Small intestine (tissue), 7 donors: Measurements from ENCODE around the gene FRY. TPM values are rescaled to one million over a fixed set of nuclear protein-coding genes. Genes with fewer than 3 reads are reported as not detected.

Experiments
- DNase-seq, 2 donors: peaks; one replicate each; pipeline versions ENCODE4 v3.0.0 to v3.0.0-alpha.2; 2013
- FAIRE-seq: peaks from 2 replicates; lab custom pipeline; 2012; peaks lifted over from hg19 to GRCh38; lab: Jason Lieb, UNC
- H3K27ac ChIP-seq, 3 donors: one replicate each; pipeline ENCODE4 v1.5.1; 2013; ENCODE audit warnings: low read length in 2 of 3, mild to moderate bottlenecking in 2 of 3, control low read depth in 1 of 3, inconsistent platforms in 1 of 3, low read depth in 1 of 3, moderate library complexity in 1 of 3
- H3K27me3 ChIP-seq, 3 donors: one replicate each; pipeline ENCODE4 v1.6.1; 2013; ENCODE audit warnings: low read length in 3 of 3, inconsistent platforms in 1 of 3; ENCODE audit not compliant: control insufficient read depth in 3 of 3, insufficient read depth in 3 of 3
- H3K36me3 ChIP-seq, 3 donors: one replicate each; pipeline ENCODE4 v1.6.1; 2013; ENCODE audit warnings: low read length in 3 of 3, inconsistent platforms in 1 of 3, low read depth in 1 of 3, mild to moderate bottlenecking in 1 of 3, moderate library complexity in 1 of 3; ENCODE audit not compliant: control insufficient read depth in 3 of 3, insufficient read depth in 2 of 3
- H3K4me1 ChIP-seq, 3 donors: one replicate each; pipeline ENCODE4 v1.6.1; 2013; ENCODE audit warnings: low read length in 2 of 3, inconsistent platforms in 1 of 3, low read depth in 1 of 3, mild to moderate bottlenecking in 1 of 3, moderate library complexity in 1 of 3; ENCODE audit not compliant: control insufficient read depth in 3 of 3, insufficient read depth in 2 of 3
- H3K4me3 ChIP-seq, 3 donors: one replicate each; pipeline ENCODE4 v1.5.1; 2013; ENCODE audit warnings: low read length in 3 of 3, control low read depth in 1 of 3, inconsistent platforms in 1 of 3, low read depth in 1 of 3, mild to moderate bottlenecking in 1 of 3, moderate library complexity in 1 of 3
- H3K9me3 ChIP-seq, 2 donors: one replicate each; pipeline ENCODE4 v1.6.1; 2013; ENCODE audit warnings: low read depth in 1 of 2, low read length in 1 of 2; ENCODE audit not compliant: control insufficient read depth in 2 of 2, insufficient read depth in 1 of 2
- WGBS, 3 donors: extraction: QIAGEN DNeasy Blood & Tissue Kit; methylation state at CpG; one replicate each; pipeline ENCODE4 v1.1.7; 2013; 5-methylcytosine and 5-hydroxymethylcytosine counted together
- polyA plus RNA-seq, 4 donors: library from polyadenylated mRNA; stranded (reverse) in 3 of 4; unstranded in 1 of 4; fragments of 200-250 nt in 3 of 4; fragments of 120-200 nt in 1 of 4; gene quantifications; one replicate each; pipeline versions ENCODE4 v1.2.1 to v1.2.3, GENCODE V29; 2013
- donor health status: healthy with polysubstance abuse.
- donor health status: control.
- donor health status: control.
- donor health status: Bipolar disorder and iron deficiency.
- donor health status: healthy.

Gene FRY
- polyA plus RNA-seq, 4 donors: 2.0 to 13.6 (median 3.6) TPM

DNA sequence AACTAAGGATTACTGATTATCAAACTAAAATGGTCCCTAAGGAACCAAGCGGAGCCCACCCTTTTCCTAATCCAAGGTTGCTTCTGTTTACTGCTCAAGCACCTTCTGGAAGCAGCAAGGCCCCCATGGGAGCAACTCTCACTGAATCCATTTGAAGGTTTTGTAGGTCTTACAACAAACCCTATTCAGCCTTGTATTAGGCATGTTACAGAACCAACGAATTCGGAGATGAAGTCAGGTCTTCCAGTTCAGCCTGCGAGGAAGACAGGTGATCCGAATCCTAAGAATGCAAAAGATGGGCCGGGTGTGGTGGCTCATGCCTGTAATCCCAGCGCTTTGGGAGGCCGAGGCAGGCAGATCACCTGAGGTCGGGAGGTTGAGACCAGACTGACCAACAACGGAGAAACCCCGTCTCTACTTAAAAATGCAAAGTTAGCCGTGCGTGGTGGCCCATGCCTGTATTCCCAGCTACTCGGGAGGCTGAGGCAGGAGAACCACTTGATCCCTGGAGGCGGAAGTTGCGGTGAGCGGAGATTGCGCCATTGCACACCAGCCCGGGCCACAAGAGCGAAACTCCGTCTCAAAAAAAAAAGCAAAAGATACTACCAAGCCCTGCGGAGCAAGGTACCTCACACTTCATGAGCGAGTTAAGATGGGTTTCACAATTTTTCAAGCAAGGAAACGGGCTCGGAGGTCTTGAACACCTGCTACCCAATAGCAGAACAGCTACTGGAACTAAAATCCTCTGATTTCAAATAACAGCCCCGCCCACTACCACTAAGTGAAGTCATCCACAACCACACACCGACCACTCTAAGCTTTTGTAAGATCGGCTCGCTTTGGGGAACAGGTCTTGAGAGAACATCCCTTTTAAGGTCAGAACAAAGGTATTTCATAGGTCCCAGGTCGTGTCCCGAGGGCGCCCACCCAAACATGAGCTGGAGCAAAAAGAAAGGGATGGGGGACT lies 283.0 kb downstream of the FRY start:
- Histone ChIP-seq H3K4me3 (peak overlapping the region; percentile 24 to 93 (median 72)), H3K4me1 (peaks cover 0 to 3% (median 0%) of the 10 kb centered on the region in 3 donors), H3K27ac (peak overlapping the region; percentile 81 to 99 (median 95)), H3K27me3 (no peaks in the 10 kb centered on the region), H3K36me3 (no peaks in the 10 kb centered on the region), H3K9me3 (no peaks in the 10 kb centered on the region)
- DNase-seq: peak in 1 of 2 donors; percentile 31
- WGBS, 3 donors: 74 to 82% (median 80%) methylated on average over 32 of the region's 32 CpGs
- FAIRE-seq: no peak

DNA sequence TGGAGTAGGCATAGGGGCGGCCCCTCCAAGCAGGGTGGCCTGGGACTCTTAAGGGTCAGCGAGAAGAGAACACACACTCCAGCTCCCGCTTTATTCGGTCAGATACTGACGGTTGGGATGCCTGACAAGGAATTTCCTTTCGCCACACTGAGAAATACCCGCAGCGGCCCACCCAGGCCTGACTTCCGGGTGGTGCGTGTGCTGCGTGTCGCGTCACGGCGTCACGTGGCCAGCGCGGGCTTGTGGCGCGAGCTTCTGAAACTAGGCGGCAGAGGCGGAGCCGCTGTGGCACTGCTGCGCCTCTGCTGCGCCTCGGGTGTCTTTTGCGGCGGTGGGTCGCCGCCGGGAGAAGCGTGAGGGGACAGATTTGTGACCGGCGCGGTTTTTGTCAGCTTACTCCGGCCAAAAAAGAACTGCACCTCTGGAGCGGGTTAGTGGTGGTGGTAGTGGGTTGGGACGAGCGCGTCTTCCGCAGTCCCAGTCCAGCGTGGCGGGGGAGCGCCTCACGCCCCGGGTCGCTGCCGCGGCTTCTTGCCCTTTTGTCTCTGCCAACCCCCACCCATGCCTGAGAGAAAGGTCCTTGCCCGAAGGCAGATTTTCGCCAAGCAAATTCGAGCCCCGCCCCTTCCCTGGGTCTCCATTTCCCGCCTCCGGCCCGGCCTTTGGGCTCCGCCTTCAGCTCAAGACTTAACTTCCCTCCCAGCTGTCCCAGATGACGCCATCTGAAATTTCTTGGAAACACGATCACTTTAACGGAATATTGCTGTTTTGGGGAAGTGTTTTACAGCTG lies 283.9 kb downstream of the FRY start, which contains the start of the genes BRCA2 and ZAR1L:
Gene BRCA2 (plus strand): TSS at position 271 of the 790 bp plus-strand sequence. CDS start 953 bp downstream, outside the sequence.
Gene ZAR1L (minus strand): TSS at position 126 of the 790 bp plus-strand sequence. CDS start 3,438 bp downstream, outside the sequence.
- no peaks in the 10 kb centered on the region for H3K9me3 ChIP-seq
- no peak for FAIRE-seq
- peak; percentile 89 to 96 for DNase-seq
- peak within 1 kb of the TSS; percentile 81 to 99 (median 95) for H3K27ac ChIP-seq
- H3K4me1 ChIP-seq: peaks cover 0 to 3% (median 0%) of the 10 kb centered on the region in 3 donors
- H3K36me3 ChIP-seq: no peaks in the 10 kb centered on the region
- H3K27me3 ChIP-seq: no peaks in the 10 kb centered on the region
- H3K4me3 ChIP-seq: peak within 1 kb of the TSS; percentile 72 to 93 (median 83)
- 0 to 1% (median 0%) methylated on average over 59 to 60 of the region's 60 CpGs for WGBS, 3 donors

GRCh38 chr13:32316028-32316339 lies 284.4 kb downstream of the FRY start:
- H3K4me1 ChIP-seq: peaks cover 0 to 3% (median 0%) of the 10 kb centered on the region in 3 donors
- H3K4me3 ChIP-seq: peak overlapping the region; percentile 72 to 93 (median 83)
- H3K9me3 ChIP-seq: no peaks in the 10 kb centered on the region
- FAIRE-seq (no peak), DNase-seq (no peak)
- 0 to 1% (median 0%) methylated on average over 13 of the region's 13 CpGs for WGBS, 3 donors
- H3K27ac ChIP-seq: peak overlapping the region in 2 of 3 donors; percentile 81 to 99
- no peaks in the 10 kb centered on the region for H3K36me3 ChIP-seq
- no peaks in the 10 kb centered on the region for H3K27me3 ChIP-seq

DNA sequence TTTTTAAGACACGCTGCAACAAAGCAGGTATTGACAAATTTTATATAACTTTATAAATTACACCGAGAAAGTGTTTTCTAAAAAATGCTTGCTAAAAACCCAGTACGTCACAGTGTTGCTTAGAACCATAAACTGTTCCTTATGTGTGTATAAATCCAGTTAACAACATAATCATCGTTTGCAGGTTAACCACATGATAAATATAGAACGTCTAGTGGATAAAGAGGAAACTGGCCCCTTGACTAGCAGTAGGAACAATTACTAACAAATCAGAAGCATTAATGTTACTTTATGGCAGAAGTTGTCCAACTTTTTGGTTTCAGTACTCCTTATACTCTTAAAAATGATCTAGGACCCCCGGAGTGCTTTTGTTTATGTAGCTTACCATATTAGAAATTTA lies 284.9 kb downstream of the FRY start:
- Histone ChIP-seq H3K4me1 (peaks cover 0 to 3% (median 0%) of the 10 kb centered on the region in 3 donors), H3K4me3 (peak overlapping the region in 1 of 3 donors; percentile 72), H3K27me3 (no peaks in the 10 kb centered on the region), H3K36me3 (no peaks in the 10 kb centered on the region), H3K27ac (peak overlapping the region in 1 of 3 donors; percentile 81), H3K9me3 (no peaks in the 10 kb centered on the region)
- FAIRE-seq (no peak), DNase-seq (no peak)
- WGBS, 3 donors: 52 to 61% (median 58%) methylated on average over 6 of the region's 6 CpGs

- Histone ChIP-seq H3K27me3 (no peaks in the 10 kb centered on the region), H3K36me3 (no peaks in the 10 kb centered on the region), H3K4me3 (no peak overlapping the region), H3K9me3 (no peaks in the 10 kb centered on the region), H3K27ac (no peak overlapping the region), H3K4me1 (peaks cover 0 to 3% (median 0%) of the 10 kb centered on the region in 3 donors)
- 90 to 93% (median 91%) methylated on average over 2 of the region's 2 CpGs for WGBS, 3 donors
- FAIRE-seq (no peak), DNase-seq (no peak)
Measured at GRCh38 chr13:32317716-32318465, 286.3 kb downstream of the FRY start.

DNA sequence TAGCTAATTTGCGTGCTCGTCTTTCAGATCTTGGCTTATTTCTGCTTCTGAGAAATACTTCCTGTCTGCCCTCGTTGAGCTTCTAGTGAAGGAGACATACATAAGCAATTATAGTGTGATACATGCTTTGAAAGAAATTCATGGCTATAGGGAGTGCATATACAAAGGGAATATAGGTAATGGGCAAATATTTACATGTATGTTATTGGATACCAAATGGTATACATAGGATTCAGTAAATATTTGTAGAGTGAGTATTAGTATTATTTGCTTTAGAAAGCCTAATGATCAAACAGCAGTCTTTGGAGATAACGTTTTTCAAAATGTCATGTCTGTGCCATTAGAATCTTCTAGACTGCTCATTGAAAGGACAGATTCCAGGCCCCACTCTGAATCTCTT lies 289.0 kb downstream of the FRY start:
- WGBS, 3 donors: 72 to 80% (median 77%) methylated on average over 4 of the region's 4 CpGs
- no peaks in the 10 kb centered on the region for H3K4me1 ChIP-seq
- no peaks in the 10 kb centered on the region for H3K9me3 ChIP-seq
- H3K27me3 ChIP-seq: no peaks in the 10 kb centered on the region
- DNase-seq (no peak), FAIRE-seq (no peak)
- no peak overlapping the region for H3K27ac ChIP-seq
- no peaks in the 10 kb centered on the region for H3K36me3 ChIP-seq
- no peak overlapping the region for H3K4me3 ChIP-seq

DNA sequence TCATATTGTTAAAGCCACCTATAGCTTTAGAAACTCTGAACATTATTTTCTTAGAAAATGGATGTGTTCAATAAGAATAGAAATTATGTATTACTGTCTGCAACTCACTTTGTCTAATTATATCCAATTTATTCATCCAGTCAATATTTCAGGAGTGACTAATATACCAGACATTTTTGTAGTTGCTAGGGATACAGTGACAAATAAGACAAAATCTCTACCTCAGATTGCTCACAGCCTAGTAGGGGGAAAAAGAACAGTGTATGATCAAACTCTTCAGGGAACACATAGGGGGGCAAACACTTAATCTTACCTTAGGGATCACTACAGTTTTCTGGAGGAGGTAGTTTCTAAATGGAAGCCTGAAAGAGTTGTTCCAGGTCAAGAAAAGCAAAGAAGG lies 292.3 kb downstream of the FRY start:
- no peak for DNase-seq
- no peaks in the 10 kb centered on the region for H3K4me1 ChIP-seq
- no peak overlapping the region for H3K27ac ChIP-seq
- no peaks in the 10 kb centered on the region for H3K36me3 ChIP-seq
- no peak overlapping the region for H3K4me3 ChIP-seq
- no peak for FAIRE-seq
- H3K27me3 ChIP-seq: no peaks in the 10 kb centered on the region
- no peaks in the 10 kb centered on the region for H3K9me3 ChIP-seq
